Measurements from ENCODE around the gene DXO. TPM values are rescaled to one million over a fixed set of nuclear protein-coding genes. Genes with fewer than 3 reads are reported as not detected.
"Not testable (repeated sequence)": the region's sequence is repeated elsewhere in the genome, so short reads cannot be mapped to it uniquely, and the experiment has no call there.

The DXO gene
- total RNA-seq, 1 donor from 2014 or later = 18.0 TPM

- H3K27ac ChIP-seq; H3K4me1 ChIP-seq; H3K4me3 ChIP-seq; H3K9me3 ChIP-seq; H3K27me3 ChIP-seq; intact Hi-C loops (cut with DNase I); H3K36me3 ChIP-seq: not testable (repeated sequence)
- DNase-seq (ENCODE audit: low spot score in 2 of 2) = peak in 1 of 2 donors; percentile 7
Observed at GRCh38 chr6:32004393-32004792, 32.5 kb upstream of the DXO start.

- H3K9me3 ChIP-seq; H3K4me1 ChIP-seq; H3K36me3 ChIP-seq; H3K27ac ChIP-seq; H3K27me3 ChIP-seq; intact Hi-C loops (cut with DNase I); H3K4me3 ChIP-seq; DNase-seq (ENCODE audit: low spot score in 2 of 2): not testable (repeated sequence)
Observed at GRCh38 chr6:32003301-32003700, 31.4 kb upstream of the DXO start.

- DNase-seq (ENCODE audit: low spot score in 2 of 2); H3K9me3 ChIP-seq; H3K27ac ChIP-seq; H3K4me3 ChIP-seq; H3K4me1 ChIP-seq; H3K36me3 ChIP-seq; intact Hi-C loops (cut with DNase I); H3K27me3 ChIP-seq: not testable (repeated sequence)
Observed at GRCh38 chr6:32002546-32003268, 30.8 kb upstream of the DXO start.

GRCh38 chr6:31996385-31996784 lies 24.4 kb upstream of the DXO start:
- H3K9me3 ChIP-seq; H3K4me1 ChIP-seq; intact Hi-C loops (cut with DNase I); H3K27ac ChIP-seq; H3K27me3 ChIP-seq; H3K4me3 ChIP-seq; H3K36me3 ChIP-seq: not testable (repeated sequence)
- peak in 1 of 2 donors; percentile 16 for DNase-seq (ENCODE audit: low spot score in 2 of 2)

DNA sequence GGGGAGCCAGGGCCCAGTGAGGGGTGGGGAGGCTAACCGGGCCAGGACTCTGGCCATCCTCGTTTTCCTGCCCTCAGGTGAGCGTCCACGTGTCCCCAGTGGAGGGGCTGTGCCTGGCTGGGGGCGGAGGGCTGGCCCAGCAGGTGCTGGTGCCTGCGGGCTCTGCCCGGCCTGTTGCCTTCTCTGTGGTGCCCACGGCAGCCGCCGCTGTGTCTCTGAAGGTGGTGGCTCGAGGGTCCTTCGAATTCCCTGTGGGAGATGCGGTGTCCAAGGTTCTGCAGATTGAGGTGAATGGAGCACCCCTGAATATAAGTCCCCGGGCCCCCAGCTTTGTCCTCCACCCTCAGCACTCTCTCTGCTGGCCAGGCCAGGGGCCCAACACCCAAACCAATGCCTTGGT lies 22.5 kb upstream of the DXO start:
- H3K4me3 ChIP-seq; H3K9me3 ChIP-seq; H3K36me3 ChIP-seq; H3K4me1 ChIP-seq; H3K27me3 ChIP-seq; H3K27ac ChIP-seq; intact Hi-C loops (cut with DNase I): not testable (repeated sequence)
- peak in 1 of 2 donors; percentile 48 for DNase-seq (ENCODE audit: low spot score in 2 of 2)

DNA sequence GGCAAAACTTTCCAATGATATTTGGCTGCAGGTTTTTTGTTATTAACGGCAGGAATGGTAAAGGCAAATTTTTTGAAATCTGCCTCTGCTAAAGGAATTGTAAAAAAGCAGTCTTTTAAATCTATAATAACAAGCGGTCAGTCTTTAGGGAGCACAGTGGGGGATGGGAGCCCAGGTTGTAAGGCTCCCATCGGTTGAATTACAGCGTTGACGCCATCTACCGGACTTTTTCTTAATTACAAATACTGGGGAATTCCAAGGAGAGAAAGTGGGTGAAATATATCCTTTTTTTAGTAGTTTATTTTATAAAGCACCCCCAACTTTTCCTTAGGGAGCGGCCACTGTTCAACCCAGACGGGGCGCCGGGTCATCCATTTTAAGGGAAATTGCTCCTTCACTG lies 17.4 kb upstream of the DXO start:
- H3K36me3 ChIP-seq; H3K4me3 ChIP-seq; DNase-seq (ENCODE audit: low spot score in 2 of 2); intact Hi-C loops (cut with DNase I); H3K9me3 ChIP-seq; H3K27me3 ChIP-seq; H3K4me1 ChIP-seq; H3K27ac ChIP-seq: not testable (repeated sequence)

DNA sequence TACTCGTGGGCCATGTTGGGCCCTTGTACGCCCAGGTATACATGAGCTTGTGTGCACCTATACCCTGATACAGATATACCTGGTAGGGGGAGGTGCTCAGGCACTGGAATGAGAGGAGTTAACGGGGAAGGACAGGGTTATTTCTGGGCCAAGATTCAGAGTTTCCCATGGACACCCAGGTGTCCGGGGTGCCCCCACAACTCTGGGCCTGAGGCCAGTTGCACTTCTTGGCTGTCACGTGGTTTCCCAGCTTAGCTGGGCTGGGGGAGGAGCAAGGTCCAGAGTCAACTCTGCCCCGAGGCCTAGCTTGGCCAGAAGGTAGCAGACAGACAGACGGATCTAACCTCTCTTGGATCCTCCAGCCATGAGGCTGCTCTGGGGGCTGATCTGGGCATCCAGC lies 9.8 kb upstream of the DXO start, which contains the start of gene C4A:
TSS of gene C4A (plus strand) at position 314 of the 400 bp plus-strand sequence. CDS start at position 365, 51 bp downstream.
- H3K4me3 ChIP-seq; intact Hi-C loops (cut with DNase I); H3K4me1 ChIP-seq; H3K9me3 ChIP-seq; H3K27ac ChIP-seq; H3K27me3 ChIP-seq; DNase-seq (ENCODE audit: low spot score in 2 of 2): not testable (repeated sequence)
- H3K36me3 ChIP-seq = peaks cover 14 to 16% of the 10 kb centered on the region in 2 donors

- H3K9me3 ChIP-seq; intact Hi-C loops (cut with DNase I); H3K4me1 ChIP-seq; H3K27me3 ChIP-seq; H3K27ac ChIP-seq; DNase-seq (ENCODE audit: low spot score in 2 of 2); H3K4me3 ChIP-seq: not testable (repeated sequence)
- H3K36me3 ChIP-seq = peaks cover 15 to 16% of the 10 kb centered on the region in 2 donors
Observed at GRCh38 chr6:31980998-31981397, 9.1 kb upstream of the DXO start.

DNA sequence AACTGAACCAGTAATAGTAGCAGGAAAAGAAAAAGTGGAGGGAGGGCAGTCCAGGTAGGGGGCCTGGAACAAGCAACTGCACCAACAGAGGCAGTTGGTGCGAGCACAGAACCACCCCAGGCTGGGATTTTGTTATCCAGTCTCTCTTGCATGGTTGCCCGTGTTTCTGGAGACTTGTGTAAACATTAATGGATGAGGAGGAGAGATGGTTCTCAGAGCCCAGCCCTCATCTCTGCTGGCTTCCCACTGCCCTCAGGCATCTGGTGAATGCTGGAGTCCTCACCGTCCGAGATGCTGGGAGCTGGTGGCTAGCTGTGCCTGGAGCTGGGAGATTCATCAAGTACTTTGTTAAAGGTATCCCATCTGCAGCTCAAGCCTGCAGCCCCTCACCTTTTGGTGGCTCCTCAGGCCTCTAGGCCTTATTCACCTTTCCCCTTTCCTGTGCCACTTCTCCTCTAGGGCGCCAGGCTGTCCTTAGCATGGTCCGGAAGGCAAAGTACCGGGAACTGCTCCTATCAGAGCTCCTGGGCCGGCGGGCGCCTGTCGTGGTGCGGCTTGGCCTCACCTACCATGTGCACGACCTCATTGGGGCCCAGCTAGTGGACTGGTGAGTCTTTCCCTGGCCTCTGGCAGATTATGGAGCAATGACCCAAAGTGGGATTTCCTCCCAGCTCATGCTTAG lies 8.4 kb upstream of the DXO start:
- H3K27me3 ChIP-seq; H3K27ac ChIP-seq; H3K4me1 ChIP-seq; DNase-seq (ENCODE audit: low spot score in 2 of 2); H3K4me3 ChIP-seq; intact Hi-C loops (cut with DNase I); H3K9me3 ChIP-seq: not testable (repeated sequence)
- H3K36me3 ChIP-seq = peaks cover 15 to 16% of the 10 kb centered on the region in 2 donors

DNA sequence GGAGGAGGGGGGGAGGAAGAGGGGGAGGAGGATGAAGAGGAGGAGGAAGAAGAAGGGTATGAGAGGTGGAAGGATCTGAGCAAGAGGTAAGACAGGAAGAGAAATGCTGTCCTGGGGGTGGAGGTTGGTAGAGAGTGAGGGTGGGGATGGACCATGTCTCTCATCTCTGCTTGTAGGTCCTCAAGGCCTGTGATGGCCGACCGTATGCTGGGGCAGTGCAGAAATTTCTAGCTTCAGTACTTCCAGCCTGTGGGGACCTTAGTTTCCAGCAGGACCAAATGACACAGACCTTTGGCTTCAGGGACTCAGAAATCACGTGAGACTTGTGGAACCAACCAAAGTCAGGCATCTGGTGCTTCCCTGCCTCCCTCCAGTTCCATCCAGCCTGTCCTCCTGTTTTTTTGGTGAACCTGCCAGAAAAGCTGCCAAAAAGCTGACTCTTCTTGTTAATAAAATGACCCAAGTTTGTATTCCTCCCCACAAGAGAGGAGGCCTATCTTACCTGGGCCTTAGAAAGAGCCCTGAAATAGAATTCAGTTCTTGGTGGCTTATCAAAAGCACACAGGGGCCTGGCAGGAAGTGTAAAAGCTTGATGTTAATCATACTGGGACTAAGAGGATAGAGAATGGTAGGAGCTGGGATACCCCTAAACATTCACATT lies 7.4 kb upstream of the DXO start:
- DNase-seq (ENCODE audit: low spot score in 2 of 2) = no peak
- no peaks in the 10 kb centered on the region for H3K4me1 ChIP-seq
- no peaks in the 10 kb centered on the region for H3K27me3 ChIP-seq
- H3K9me3 ChIP-seq = no peaks in the 10 kb centered on the region
- H3K4me3 ChIP-seq = no peak overlapping the region
- H3K27ac ChIP-seq = no peak overlapping the region
- H3K36me3 ChIP-seq = peaks cover 15 to 16% of the 10 kb centered on the region in 2 donors
- intact Hi-C loops (cut with DNase I) = loop anchor here (10.0 kb wide), 1 partner anchor 195 kb away; the partner anchor contains the start of genes AGPAT1 and RNF5
- TF ChIP-seq, protein P1, sequence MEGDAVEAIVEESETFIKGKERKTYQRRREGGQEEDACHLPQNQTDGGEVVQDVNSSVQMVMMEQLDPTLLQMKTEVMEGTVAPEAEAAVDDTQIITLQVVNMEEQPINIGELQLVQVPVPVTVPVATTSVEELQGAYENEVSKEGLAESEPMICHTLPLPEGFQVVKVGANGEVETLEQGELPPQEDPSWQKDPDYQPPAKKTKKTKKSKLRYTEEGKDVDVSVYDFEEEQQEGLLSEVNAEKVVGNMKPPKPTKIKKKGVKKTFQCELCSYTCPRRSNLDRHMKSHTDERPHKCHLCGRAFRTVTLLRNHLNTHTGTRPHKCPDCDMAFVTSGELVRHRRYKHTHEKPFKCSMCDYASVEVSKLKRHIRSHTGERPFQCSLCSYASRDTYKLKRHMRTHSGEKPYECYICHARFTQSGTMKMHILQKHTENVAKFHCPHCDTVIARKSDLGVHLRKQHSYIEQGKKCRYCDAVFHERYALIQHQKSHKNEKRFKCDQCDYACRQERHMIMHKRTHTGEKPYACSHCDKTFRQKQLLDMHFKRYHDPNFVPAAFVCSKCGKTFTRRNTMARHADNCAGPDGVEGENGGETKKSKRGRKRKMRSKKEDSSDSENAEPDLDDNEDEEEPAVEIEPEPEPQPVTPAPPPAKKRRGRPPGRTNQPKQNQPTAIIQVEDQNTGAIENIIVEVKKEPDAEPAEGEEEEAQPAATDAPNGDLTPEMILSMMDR (IDR thresholded peaks at IDR 0.05) = no peak

Data from ascending aorta (tissue), 2 donors.